GM18519 (cell line): ENCODE measurements around the gene KRT9.
"Not testable (repeated sequence)": the region's sequence is repeated elsewhere in the genome, so short reads cannot be mapped to it uniquely, and the experiment has no call there.

Experiments
- ATAC-seq: cut with Tn5 transposase; IDR thresholded peaks from one replicate; pipeline ENCODE4 v1.9.1; 2021; ENCODE audit warnings: mild to moderate bottlenecking, moderate library complexity; ENCODE audit not compliant: unreplicated experiment, low FRiP score

Gene KRT9

GRCh38 chr17:41579484-41580243 is 7.8 kb upstream of the KRT9 start:
- ATAC-seq: no peak

GRCh38 chr17:41578971-41579370 is 7.1 kb upstream of the KRT9 start:
- ATAC-seq: no peak

- no peak for ATAC-seq
Observed at GRCh38 chr17:41578538-41578937, 6.7 kb upstream of the KRT9 start.

DNA sequence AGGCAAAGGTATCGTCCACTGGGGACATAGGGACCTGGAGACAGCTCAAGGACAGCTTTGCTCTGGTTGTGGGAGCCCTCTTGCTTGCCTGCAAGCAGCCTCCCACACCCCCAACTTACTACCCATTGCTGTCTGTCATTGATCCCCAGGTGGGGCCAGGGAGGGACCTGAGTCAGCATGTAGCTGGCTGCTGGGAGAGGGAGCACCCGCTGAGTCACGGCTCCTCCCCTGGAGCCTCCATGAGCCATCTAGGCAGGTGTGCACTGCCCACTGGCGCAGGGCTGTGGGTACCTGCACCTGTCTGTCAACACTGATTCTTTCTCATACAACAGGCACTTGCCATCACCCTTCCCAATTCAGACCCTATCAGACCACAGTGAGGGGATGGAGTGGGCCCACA is 4.9 kb upstream of the KRT9 start:
- ATAC-seq: not testable (repeated sequence)

DNA sequence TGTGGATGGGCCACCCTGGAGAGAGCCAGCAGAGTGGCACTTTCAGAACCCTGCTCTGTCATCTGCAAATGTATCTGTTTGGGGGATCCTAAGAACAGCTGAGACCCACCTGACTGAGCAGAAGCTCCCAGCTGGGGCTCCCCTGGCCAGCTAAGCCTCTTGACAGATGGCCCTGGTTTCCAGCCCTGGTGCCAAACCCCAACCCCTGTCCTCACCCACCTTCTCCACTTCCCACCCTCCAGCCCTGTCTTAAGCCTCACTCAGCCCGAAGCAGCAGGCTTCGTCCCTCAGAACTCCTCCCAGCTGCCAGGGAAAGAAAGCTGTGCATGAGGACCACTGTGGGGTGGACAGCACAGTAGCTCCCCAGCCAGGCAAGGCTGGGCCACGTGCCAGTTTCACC is 3.5 kb upstream of the KRT9 start:
- no peak for ATAC-seq

DNA sequence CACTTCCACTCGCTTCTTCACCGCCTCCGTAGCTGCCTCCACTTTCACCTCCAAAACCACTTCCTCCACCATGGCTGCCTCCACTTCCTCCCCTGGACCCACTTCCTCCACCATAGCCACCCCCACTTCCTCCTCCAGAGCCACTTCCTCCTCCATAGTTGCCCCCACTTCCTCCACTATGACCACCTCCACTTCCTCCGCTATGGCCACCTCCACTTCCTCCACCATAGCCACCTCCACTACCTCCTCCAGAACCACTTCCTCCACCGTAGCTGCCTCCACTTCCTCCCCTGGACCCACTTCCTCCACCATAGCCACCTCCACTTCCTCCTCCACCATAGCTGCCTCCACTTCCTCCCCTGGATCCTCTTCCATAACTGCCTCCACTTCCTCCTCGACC is 4.5 kb downstream of the KRT9 start:
- no peak for ATAC-seq

DNA sequence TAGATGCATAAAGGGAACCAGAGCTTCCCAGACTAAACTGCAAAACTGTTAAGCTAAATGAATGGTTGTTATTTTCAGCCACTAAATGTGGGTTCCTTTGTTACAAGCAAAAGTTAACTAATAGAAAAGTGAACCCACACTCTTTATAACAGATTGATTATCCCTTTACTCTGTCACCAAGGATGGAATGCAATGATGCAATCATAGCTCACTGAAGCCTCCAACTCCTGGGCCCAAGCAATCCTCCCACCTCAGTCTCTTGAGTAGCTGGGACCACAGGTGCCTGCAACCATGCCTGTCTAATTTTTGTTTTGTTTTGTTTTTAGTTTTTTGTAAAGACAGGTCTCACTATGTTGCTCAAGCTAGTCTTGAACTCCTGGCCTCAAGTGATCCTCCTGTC is 6.5 kb downstream of the KRT9 start:
- no peak for ATAC-seq

DNA sequence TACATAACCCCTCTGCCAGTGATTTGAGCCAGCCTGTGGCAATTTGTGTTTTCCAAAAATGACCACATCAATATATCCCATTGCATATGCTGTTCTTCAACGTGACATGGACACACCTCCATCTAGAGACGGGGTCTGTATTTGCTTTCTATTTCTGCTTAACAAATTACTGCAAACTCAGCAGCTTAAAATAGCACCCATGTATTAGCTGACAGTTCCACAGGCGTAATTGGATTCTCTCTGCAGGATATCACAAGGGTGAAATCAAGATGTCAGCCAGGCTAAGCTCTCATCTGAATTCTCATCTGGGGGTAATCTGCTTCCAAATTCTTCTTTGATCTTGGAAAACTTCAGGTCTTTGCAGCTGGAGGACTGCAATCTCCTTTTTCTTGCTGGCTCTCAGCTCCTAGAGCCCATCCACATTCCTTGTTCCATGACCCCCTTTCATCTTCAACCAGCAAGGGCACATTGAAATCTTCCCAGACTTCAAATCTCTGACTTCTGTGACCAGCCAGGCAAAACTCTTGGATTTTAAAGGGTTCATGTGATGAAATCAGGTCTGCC is 8.2 kb downstream of the KRT9 start:
- no peak for ATAC-seq

DNA sequence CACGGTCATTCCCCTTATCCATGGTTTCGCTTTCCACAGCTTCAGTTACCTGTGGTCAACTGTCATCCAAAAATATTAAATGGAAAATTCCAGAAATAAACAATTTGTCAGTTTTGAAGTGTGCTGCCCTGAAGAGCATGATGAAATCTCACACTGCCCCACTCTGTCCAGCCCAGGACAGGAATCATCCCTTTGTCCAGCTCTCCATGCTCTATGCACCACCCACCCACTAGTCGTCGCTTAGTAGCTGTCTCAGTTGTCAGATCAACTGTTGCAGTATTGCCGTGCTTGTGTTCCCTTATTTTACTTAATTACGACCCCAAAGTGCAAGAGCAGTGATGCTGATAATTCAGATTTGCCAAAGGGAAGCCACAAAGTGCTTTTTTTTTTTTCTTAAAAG is 10.3 kb downstream of the KRT9 start:
- no peak for ATAC-seq

GRCh38 chr17:41559548-41559947 is 12.3 kb downstream of the KRT9 start:
- ATAC-seq: no peak

DNA sequence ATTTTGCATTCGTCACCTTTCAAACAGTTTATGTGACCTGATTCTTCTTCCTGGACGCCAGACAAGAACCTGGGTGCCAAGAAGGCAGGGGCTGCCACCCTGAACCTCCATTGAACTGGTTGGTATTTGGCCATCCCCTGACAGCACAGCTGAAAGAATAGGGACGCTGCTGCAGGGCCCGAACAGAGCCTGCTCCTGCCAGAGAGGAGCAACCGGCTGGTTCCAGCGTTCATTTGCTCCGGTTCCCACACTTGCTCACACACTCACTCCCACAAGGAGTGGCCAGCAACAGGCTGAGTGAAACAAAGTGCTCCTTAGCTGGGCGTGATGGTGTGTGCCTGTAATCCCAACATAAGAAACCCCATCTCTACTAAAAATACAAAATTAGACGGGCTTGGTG is 14.9 kb downstream of the KRT9 start:
- ATAC-seq: no peak

- ATAC-seq: no peak
Observed at GRCh38 chr17:41556306-41556705, 15.6 kb downstream of the KRT9 start.

DNA sequence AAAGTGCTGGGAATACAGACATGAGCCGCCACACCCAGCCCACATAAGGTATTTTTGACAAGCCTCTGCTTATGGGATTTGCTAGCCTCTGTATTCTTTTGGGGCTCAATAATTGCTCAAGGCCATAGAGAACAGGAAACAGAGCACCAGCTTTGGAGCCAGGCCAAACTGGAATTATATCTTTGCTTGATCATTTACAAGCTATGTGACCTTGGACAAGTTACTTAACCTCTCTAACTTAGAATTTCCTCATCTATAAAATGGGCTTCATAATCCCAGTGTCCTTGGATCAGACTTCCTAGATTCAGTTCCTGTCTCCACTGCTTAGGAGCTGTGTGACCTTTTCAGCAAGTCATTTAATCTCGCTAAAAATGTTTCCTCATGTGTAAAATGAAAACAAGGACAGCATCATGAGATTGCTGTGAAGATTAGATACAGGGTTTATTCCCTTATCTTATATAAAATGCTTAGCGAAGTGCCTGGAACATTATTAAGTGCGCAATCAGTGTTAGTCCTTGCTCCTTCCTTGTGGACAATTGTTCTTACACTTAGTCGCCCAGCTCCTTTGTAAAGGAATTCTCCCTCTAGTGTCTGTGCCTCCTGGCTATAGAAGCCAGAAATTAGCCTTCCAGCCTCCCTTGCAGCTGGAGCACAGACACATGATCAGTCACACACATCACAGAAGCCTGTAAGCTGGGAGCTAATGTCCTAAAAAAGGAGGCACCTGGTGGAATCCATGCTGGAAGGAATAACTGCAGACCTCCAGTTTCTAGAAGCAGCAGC is 16.6 kb downstream of the KRT9 start:
- ATAC-seq: no peak

DNA sequence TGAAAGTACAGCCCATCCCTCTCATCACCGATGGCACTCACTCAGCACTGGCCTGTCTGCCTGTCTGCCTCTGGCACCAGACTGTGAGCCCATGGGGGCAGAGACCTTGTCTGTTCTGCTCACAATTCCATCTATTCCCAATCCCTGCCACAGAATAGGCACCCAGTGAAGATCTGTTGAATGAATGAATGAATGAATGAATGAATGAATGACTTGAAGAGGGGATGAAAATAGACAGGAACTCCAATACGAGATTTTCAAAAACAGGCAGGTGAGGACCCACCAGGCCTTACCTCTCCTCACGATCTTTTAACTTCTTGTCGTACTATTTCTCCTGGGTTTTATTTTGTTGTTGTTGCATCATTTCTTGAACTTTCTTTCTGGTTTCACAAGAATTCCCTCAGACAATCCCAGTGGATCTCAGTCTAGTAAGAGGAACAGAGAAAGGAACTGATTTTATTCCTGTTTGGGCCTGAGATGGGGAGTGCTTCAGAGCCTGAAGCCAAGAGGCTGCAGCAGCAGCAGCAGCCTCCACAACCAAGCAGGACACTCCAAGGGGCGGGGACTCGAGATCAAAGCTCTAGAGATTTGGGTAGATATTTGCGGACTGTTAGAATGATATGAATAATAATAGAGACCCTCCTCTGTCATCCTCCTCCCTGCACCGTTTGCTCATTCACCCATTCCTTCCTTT is 17.7 kb downstream of the KRT9 start:
- no peak for ATAC-seq

DNA sequence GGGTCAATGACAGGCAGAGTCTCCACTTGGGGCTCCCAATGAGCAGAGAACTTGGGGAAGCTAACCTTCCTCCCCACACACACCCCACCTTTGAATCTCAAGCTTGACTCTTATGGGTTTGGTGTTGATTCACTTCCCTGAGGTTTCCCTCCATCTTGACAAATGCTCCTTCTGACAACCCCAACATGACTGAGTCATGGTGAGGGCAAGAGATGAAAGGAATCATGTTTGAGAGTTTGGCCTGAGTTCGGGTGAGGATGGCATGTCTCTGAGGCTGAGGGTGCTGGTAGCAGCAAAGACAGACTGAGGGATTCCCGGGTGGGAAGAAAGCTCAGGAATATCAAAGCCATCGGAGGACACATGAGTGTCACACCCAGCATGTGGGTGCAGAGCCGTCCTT is 18.7 kb downstream of the KRT9 start:
- ATAC-seq: no peak

DNA sequence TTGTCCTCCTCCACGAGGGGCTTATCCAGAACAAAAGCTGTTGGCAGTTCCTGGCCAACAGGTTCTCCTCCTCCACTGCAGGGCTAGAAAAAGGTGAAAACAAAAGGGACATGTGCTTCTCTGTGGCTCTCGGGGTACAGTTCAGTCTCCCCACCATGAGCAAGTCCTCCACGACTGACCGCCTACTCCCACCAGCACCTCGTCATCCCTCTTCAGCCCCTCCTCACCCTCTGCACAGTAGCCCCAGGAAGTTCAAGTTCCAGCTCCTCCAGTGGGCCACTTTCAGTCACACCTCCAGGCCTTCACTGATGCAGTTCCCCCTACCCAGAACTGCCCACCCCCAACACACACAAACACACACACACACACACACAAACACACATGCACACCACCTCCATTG is 19.4 kb downstream of the KRT9 start:
- ATAC-seq: no peak

GRCh38 chr17:41551365-41551764 is 20.5 kb downstream of the KRT9 start:
- ATAC-seq: no peak

DNA sequence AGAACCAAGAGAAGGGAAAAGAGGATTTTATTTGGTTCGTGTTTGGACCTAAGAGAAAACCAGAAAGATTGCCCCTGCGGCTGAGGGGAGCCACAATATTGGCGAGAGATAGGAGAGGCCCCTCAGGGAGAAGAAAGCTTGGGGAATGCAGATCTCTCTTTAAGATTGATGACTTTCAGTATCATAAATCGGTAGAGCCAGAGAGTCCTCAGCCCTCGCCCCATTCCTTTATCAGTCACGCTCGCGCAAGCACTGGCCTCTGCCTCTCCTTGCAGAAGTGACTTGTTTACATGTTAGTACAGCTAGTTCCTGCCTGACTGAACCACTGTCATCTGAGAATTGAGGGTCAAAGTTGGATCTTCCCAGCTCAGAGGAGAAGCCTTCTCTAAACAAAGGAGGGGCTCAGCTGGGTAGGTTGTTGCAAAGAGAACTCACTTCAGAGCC is 22.2 kb downstream of the KRT9 start:
- no peak for ATAC-seq

GRCh38 chr17:41548844-41549595 is 22.8 kb downstream of the KRT9 start:
- ATAC-seq: no peak
